Neutrophil (primary cell): ENCODE results near the gene CDH13.

Experiments
- H3K27ac ChIP-seq: fragments of 200-600 bp; sonication (generic); 2 replicates; pipeline ENCODE4 v1.5.1; 2016; ENCODE audit warnings: mild to moderate bottlenecking, moderate library complexity
- H3K27me3 ChIP-seq: fragments of 200-600 bp; sonication (generic); 2 replicates; pipeline ENCODE4 v1.6.0; 2016; ENCODE audit warnings: mild to moderate bottlenecking
- H3K36me3 ChIP-seq: fragments of 200-600 bp; sonication (generic); 2 replicates; pipeline ENCODE4 v1.5.1; 2017
- H3K4me1 ChIP-seq, 2 experiments: fragments of 200-600 bp in 1 of 2; sonication (generic) in 1 of 2; 1 replicate in 1 of 2; 2 replicates in 1 of 2; pipeline versions ENCODE4 v1.5.1 to v1.6.1; 2013 to 2016; ENCODE audit warnings: low read depth in 1 of 2, low read length in 1 of 2, mild to moderate bottlenecking in 1 of 2, moderate library complexity in 1 of 2; ENCODE audit not compliant: control insufficient read depth in 1 of 2, insufficient read depth in 1 of 2
- H3K4me3 ChIP-seq, 2 experiments: fragments of 200-600 bp in 1 of 2; sonication (generic) in 1 of 2; 1 replicate in 1 of 2; 2 replicates in 1 of 2; pipeline ENCODE4 v1.5.1; 2013 to 2016; ENCODE audit warnings: low read depth in 1 of 2, low read length in 1 of 2, mild to moderate bottlenecking in 1 of 2, moderate library complexity in 1 of 2
- H3K9me3 ChIP-seq: fragments of 200-600 bp; sonication (generic); 2 replicates; pipeline ENCODE4 v1.5.1; 2016
- TF ChIP-seq, protein P1 (sequence below): fragments of 200-600 bp; sonication (generic); IDR thresholded peaks from 2 replicates; pipeline ENCODE4 v1.5.1; 2016; ENCODE audit warnings: antibody characterized with exemption

Gene CDH13

DNA sequence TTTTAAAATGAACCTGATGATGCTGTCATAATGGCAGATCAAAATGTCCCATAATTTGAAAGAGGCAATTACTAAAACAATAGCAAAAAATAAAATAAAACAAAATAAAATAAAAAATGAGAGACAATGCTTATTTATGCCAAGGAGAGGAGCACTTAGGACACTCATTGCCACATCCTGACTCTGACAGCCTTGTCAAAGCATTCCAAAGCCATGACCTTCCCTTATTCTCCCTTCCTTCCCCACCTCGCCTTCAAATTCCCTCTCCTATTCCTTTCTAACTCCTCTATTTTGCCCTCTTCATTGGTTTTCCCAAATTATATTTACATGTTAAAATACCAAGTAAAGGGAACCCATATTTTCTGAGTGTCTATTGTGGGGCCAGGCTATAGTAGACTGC is 220.0 kb downstream of the CDH13 start:
- Histone ChIP-seq H3K4me1 (no peaks in the 10 kb centered on the region), H3K27ac (no peak overlapping the region), H3K36me3 (no peaks in the 10 kb centered on the region), H3K9me3 (no peaks in the 10 kb centered on the region), H3K4me3 (no peak overlapping the region), H3K27me3 (no peaks in the 10 kb centered on the region)
- TF ChIP-seq, protein P1, sequence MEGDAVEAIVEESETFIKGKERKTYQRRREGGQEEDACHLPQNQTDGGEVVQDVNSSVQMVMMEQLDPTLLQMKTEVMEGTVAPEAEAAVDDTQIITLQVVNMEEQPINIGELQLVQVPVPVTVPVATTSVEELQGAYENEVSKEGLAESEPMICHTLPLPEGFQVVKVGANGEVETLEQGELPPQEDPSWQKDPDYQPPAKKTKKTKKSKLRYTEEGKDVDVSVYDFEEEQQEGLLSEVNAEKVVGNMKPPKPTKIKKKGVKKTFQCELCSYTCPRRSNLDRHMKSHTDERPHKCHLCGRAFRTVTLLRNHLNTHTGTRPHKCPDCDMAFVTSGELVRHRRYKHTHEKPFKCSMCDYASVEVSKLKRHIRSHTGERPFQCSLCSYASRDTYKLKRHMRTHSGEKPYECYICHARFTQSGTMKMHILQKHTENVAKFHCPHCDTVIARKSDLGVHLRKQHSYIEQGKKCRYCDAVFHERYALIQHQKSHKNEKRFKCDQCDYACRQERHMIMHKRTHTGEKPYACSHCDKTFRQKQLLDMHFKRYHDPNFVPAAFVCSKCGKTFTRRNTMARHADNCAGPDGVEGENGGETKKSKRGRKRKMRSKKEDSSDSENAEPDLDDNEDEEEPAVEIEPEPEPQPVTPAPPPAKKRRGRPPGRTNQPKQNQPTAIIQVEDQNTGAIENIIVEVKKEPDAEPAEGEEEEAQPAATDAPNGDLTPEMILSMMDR: no peak

- TF ChIP-seq, protein P1: no peak
- no peak overlapping the region for H3K4me3 ChIP-seq
- no peak overlapping the region for H3K27ac ChIP-seq
- H3K27me3 ChIP-seq: no peaks in the 10 kb centered on the region
- H3K9me3 ChIP-seq: no peaks in the 10 kb centered on the region
- H3K4me1 ChIP-seq: no peaks in the 10 kb centered on the region
- no peaks in the 10 kb centered on the region for H3K36me3 ChIP-seq
Observed at GRCh38 chr16:82848013-82848412, 221.2 kb downstream of the CDH13 start.

DNA sequence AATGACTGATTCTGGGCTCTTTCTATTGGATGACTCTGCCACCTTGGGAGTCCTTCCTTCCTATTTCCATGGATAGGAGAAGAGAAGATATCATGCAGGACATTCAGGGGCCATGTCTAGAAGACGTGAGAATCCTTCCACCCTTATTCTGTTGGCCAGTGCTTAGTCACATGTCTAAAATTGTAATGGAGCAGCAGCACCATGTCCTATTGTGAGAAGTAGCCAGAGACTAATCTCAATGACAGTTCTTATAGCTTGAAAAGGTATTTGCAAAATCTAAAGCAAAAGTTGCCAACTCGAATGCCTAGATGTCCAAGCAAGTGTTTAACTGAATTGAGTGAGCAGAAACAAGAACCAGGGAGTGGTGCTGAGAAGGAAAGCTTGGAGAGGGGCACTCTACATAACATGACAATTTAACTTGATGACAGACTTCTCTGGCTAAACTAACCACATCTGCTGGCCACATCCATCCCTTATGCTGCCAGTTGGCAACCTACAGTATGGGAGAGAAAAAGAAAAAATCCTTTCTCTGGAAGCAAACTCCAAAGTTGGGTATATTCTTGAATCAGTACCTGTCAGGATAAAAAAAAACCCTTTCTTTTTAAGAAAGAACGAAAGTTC is 225.7 kb downstream of the CDH13 start:
- H3K27ac ChIP-seq: no peak overlapping the region
- no peaks in the 10 kb centered on the region for H3K36me3 ChIP-seq
- no peaks in the 10 kb centered on the region for H3K4me1 ChIP-seq
- TF ChIP-seq, protein P1: no peak
- H3K4me3 ChIP-seq: no peak overlapping the region
- H3K27me3 ChIP-seq: no peaks in the 10 kb centered on the region
- no peaks in the 10 kb centered on the region for H3K9me3 ChIP-seq

DNA sequence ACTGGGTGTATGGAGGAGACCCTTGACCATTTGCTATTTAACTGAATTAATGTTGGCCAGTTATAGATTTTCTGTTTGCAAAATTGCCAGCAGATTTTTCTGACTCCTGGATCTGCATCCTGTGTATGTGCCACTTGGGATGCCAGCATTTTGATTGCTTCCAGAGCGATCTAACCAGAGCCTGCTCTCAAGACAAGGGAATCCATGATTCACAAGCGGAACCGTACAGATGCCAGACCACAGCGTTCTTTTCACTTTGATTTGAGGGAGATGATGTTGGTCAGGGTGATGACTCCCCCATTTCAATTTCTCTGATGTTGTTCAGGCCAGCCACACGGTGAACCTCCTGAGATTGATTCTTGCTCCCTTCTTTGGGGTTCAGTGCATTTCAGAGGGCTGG is 228.7 kb downstream of the CDH13 start:
- H3K36me3 ChIP-seq: no peaks in the 10 kb centered on the region
- H3K9me3 ChIP-seq: no peaks in the 10 kb centered on the region
- TF ChIP-seq, protein P1: no peak
- H3K27me3 ChIP-seq: no peaks in the 10 kb centered on the region
- no peaks in the 10 kb centered on the region for H3K4me1 ChIP-seq
- no peak overlapping the region for H3K4me3 ChIP-seq
- H3K27ac ChIP-seq: no peak overlapping the region

DNA sequence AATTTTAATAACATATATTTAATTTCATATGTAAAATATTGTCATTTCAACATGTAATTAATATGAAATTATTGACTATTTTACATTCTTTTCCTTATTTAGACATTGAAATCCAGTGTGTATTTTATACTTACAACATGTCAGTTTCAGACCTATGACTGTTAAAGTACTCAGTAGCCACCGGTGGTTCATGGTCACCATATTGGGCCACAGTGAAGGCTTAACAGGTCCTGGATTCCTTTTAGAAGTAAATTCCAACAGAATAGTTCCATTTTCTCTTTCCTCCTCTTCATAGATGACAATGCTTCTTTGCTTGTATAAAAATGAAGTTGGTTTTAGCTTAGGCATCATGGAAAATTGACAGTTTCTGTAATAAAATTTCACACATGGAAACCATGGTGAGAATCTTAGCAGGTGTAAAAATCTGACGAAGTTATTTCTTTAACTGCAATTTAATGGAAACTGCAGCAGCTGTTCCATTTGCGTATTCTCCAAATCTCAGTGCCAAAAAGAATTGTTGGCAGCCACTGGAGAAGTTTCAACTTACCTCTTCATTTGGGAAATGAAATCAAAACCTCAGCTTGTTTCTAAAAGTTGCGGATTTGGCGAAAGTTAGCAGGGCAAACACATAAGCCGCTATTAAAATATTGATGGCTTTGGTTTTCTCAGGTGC is 231.1 kb downstream of the CDH13 start:
- Histone ChIP-seq H3K9me3 (no peaks in the 10 kb centered on the region), H3K27ac (no peak overlapping the region), H3K36me3 (no peaks in the 10 kb centered on the region), H3K4me1 (no peaks in the 10 kb centered on the region), H3K27me3 (no peaks in the 10 kb centered on the region), H3K4me3 (no peak overlapping the region)
- TF ChIP-seq, protein P1: no peak
